ENCODE results near the gene P2RY8. TPM values are rescaled to one million over a fixed set of nuclear protein-coding genes. Genes with fewer than 3 reads are reported as not detected.
"Not testable (repeated sequence)": the region's sequence is repeated elsewhere in the genome, so short reads cannot be mapped to it uniquely, and the experiment has no call there.

P2RY8 gene
- total RNA-seq, 4 donors from 2014 or later, result 0.36 to 1.1 (median 0.62) TPM

DNA sequence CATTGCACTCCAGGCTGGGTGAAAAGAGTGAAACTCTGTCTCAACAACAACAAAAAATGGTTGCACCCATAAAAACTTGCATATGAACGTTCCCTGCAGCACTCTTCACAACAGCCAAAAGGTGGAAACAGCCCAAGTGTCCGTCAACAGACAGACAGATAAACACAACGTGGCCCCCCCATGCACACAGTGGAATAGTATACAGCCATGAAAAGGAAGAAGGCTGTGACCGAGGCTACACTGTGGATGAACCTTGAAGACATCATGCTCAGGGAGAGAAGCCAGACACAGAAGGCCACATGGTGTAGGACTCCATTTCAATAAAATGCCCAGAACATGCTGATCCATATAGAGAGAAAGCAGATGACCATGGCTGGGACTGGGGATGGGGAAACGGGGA lies 50.8 kb downstream of the P2RY8 start:
- intact Hi-C loops (cut with DNase I; ENCODE audit: low total_unique reads), result loop anchor here (10.0 kb wide), 1 partner anchor 49 kb away; the partner anchor contains the start of gene P2RY8
- no peak overlapping the region for H3K4me3 ChIP-seq
- DNase-seq, result no peak
- TF ChIP-seq, protein P1, sequence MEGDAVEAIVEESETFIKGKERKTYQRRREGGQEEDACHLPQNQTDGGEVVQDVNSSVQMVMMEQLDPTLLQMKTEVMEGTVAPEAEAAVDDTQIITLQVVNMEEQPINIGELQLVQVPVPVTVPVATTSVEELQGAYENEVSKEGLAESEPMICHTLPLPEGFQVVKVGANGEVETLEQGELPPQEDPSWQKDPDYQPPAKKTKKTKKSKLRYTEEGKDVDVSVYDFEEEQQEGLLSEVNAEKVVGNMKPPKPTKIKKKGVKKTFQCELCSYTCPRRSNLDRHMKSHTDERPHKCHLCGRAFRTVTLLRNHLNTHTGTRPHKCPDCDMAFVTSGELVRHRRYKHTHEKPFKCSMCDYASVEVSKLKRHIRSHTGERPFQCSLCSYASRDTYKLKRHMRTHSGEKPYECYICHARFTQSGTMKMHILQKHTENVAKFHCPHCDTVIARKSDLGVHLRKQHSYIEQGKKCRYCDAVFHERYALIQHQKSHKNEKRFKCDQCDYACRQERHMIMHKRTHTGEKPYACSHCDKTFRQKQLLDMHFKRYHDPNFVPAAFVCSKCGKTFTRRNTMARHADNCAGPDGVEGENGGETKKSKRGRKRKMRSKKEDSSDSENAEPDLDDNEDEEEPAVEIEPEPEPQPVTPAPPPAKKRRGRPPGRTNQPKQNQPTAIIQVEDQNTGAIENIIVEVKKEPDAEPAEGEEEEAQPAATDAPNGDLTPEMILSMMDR (IDR thresholded peaks at IDR 0.05 in 4 of 5, conservative IDR thresholded peaks at IDR 0.05 in 1 of 5), result no peak
- TF ChIP-seq POLR2A (IDR thresholded peaks at IDR 0.05), result no peak
- H3K27ac ChIP-seq, result peak overlapping the region in 3 of 4 donors; percentile 60 to 78 (median 68)
- H3K9me3 ChIP-seq, result no peaks in the 10 kb centered on the region
- H3K4me1 ChIP-seq, result peaks cover 0 to 3% of the 10 kb centered on the region in 2 donors
- in situ Hi-C loops (cut with MboI; ENCODE audit: low sequenced_read_pairs in 4 of 4), result no loop called here
- no peak for ATAC-seq
- no peaks in the 10 kb centered on the region for H3K27me3 ChIP-seq
- H3K36me3 ChIP-seq, result no peaks in the 10 kb centered on the region

DNA sequence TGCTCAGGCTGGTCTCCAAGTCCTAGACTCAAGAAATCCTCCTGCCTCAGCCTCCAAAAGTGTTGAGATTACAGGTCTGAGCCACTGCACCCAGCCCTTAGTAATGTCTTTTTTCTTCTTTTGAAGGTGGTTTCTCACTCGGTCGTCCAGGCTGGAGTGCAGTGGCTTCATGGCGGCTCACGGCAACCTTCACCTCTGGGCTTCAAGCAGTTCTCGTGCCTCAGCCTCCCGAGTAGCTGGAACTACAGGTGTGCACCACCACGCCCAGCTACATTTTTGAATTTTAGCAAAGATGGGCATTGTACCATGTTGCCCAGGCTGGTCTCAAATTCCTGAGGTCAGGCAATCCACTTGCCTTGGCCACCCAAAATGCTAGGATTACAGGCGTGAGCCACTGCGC lies 52.0 kb downstream of the P2RY8 start:
- Histone ChIP-seq H3K27ac (no peak overlapping the region), H3K36me3 (no peaks in the 10 kb centered on the region), H3K4me1 (peaks cover 0 to 3% of the 10 kb centered on the region in 2 donors), H3K27me3 (no peaks in the 10 kb centered on the region), H3K9me3 (no peaks in the 10 kb centered on the region), H3K4me3 (no peak overlapping the region)
- TF ChIP-seq POLR2A (IDR thresholded peaks at IDR 0.05), result no peak
- TF ChIP-seq, protein P1 (IDR thresholded peaks at IDR 0.05 in 4 of 5, conservative IDR thresholded peaks at IDR 0.05 in 1 of 5), result no peak
- ATAC-seq (no peak), DNase-seq (no peak)
- intact Hi-C loops (cut with DNase I; ENCODE audit: low total_unique reads) (loop anchor here (10.0 kb wide), 1 partner anchor 50 kb away; the partner anchor contains the start of gene P2RY8), in situ Hi-C loops (cut with MboI; ENCODE audit: low sequenced_read_pairs in 4 of 4) (no loop called here)

DNA sequence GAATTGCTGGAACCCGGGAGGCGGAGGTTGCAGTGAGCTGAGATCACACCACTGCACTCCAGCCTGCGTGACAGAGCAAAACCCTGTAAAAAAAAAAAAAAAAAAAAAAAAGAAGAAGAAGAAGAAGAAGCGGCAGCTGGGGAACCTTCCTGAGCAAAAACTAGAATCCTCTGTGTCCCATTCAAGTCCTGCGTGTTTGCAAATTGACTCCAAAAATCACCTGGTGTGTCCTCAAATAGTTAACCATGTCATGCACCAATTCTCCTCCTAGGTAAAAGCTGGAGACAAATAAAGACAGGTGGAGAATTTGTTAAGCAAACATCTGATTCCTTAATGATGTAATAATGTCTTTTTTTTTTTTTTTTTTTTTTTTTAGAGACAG lies 52.4 kb downstream of the P2RY8 start:
- no peak overlapping the region for H3K4me3 ChIP-seq
- H3K36me3 ChIP-seq, result no peaks in the 10 kb centered on the region
- peaks cover 0 to 3% of the 10 kb centered on the region in 2 donors for H3K4me1 ChIP-seq
- no peaks in the 10 kb centered on the region for H3K9me3 ChIP-seq
- no peak overlapping the region for H3K27ac ChIP-seq
- intact Hi-C loops (cut with DNase I; ENCODE audit: low total_unique reads) (loop anchor here (10.0 kb wide), 1 partner anchor 50 kb away; the partner anchor contains the start of gene P2RY8), in situ Hi-C loops (cut with MboI; ENCODE audit: low sequenced_read_pairs in 4 of 4) (no loop called here)
- H3K27me3 ChIP-seq, result no peaks in the 10 kb centered on the region
- no peak for DNase-seq
- TF ChIP-seq, protein P1 (IDR thresholded peaks at IDR 0.05 in 4 of 5, conservative IDR thresholded peaks at IDR 0.05 in 1 of 5), result no peak
- no peak for TF ChIP-seq POLR2A (IDR thresholded peaks at IDR 0.05)
- ATAC-seq, result no peak

DNA sequence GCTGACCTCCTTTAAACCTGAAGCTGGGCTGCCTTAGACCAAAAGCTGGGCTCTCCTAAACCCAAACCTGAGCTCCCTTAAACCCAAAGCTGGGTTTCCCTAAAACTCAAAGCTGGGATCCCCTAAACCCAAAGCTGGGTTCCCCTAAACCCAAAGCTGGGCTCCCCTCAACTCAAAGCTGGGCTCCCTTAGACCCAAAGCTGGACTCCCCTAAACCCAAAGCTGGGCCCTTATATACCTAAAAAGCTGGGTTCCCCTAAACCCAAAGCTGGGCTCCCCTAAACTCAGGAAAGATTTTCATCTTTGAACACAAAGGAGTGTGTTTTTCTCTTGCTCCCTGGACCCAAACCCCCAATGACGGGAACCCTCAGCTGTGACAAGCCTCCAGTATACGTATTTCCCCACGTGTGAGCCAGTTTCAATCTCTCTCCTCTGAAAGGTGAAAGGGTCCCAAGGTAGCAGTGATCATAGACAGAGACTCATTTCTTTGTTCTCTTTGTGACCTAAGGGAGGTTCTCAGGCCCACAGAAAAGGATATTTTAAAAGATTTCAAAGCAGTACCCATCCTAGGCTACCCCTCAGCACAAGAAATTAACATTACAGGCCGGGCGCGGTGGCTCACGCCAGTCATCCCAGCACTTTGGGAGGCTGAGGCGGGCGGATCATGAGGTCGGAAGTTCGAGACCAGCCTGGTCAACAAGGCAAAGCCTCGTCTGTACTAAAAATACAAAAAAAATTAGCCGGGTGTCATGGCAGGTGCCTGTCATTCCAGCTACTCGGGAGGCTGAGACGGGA lies 52.9 kb downstream of the P2RY8 start:
- ATAC-seq, result no peak
- Histone ChIP-seq H3K27ac (peak overlapping the region in 2 of 4 donors; percentile 14 to 20), H3K4me1 (peaks cover 0 to 3% of the 10 kb centered on the region in 2 donors), H3K4me3 (no peak overlapping the region), H3K9me3 (no peaks in the 10 kb centered on the region), H3K36me3 (no peaks in the 10 kb centered on the region), H3K27me3 (no peaks in the 10 kb centered on the region)
- intact Hi-C loops (cut with DNase I; ENCODE audit: low total_unique reads) (loop anchor here (10.0 kb wide), 1 partner anchor 51 kb away; the partner anchor contains the start of gene P2RY8), in situ Hi-C loops (cut with MboI; ENCODE audit: low sequenced_read_pairs in 4 of 4) (no loop called here)
- DNase-seq, result no peak
- no peak for TF ChIP-seq POLR2A (IDR thresholded peaks at IDR 0.05)
- TF ChIP-seq, protein P1 (IDR thresholded peaks at IDR 0.05 in 4 of 5, conservative IDR thresholded peaks at IDR 0.05 in 1 of 5), result no peak

DNA sequence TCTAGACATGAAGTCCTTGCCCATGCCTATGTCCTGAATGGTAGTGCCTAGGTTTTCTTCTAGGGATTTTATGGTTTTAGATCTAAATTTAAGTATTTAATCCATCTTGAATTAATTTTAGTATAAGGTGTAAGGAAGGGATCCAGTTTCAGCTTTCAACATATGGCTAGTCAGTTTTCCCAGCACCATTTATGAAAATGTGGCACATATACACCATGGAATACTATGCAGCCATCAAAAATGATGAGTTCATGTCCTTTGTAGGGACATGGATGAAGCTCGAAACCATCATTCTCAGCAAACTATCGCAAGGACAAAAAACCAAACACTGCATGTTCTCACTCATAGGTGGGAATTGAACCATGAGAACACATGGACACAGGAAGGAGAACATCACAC lies 54.5 kb downstream of the P2RY8 start:
- H3K36me3 ChIP-seq; H3K9me3 ChIP-seq; H3K27me3 ChIP-seq; DNase-seq; ATAC-seq; in situ Hi-C loops (cut with MboI; ENCODE audit: low sequenced_read_pairs in 4 of 4); H3K4me3 ChIP-seq; H3K4me1 ChIP-seq: not testable (repeated sequence)
- peak overlapping the region in 3 of 4 donors; percentile 48 to 70 (median 66) for H3K27ac ChIP-seq
- intact Hi-C loops (cut with DNase I; ENCODE audit: low total_unique reads), result loop anchor here (10.0 kb wide), 1 partner anchor 52 kb away; the partner anchor contains the start of gene P2RY8

Data from gastrocnemius medialis (tissue), 4 donors.